ENCODE data around the gene SFMBT2.

SFMBT2 gene

GRCh38 chr10:7133958-7134357, 276.9 kb downstream of the SFMBT2 start:
- no peak overlapping the region for H3K4me3 ChIP-seq
- no peak overlapping the region for H3K27ac ChIP-seq

GRCh38 chr10:7133278-7133677, 277.6 kb downstream of the SFMBT2 start:
- Histone ChIP-seq H3K27ac (no peak overlapping the region), H3K4me3 (no peak overlapping the region)

GRCh38 chr10:7130191-7130911, 280.5 kb downstream of the SFMBT2 start:
- Histone ChIP-seq H3K4me3 (no peak overlapping the region), H3K27ac (no peak overlapping the region)

DNA sequence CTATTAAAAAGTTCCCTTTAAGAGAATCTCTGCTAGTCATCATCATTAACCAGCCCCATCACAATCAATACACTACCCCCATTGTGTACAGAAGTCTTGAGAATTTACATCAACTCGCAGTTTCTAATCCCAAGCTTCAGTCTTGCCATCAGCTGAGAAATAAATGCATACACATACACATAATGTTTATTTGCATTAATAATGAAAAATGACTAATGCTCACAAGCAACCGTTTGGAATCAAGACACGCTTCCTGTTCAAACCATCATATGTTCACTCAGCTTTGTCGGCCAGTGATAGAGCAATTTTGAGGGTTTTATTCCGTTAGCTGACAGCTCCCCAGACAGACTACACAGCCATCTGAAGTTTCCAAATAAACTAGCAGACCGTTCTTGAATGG, 287.1 kb downstream of the SFMBT2 start:
- Histone ChIP-seq H3K4me3 (no peak overlapping the region), H3K27ac (no peak overlapping the region)

GRCh38 chr10:7122561-7122960, 288.3 kb downstream of the SFMBT2 start:
- no peak overlapping the region for H3K27ac ChIP-seq
- no peak overlapping the region for H3K4me3 ChIP-seq

DNA sequence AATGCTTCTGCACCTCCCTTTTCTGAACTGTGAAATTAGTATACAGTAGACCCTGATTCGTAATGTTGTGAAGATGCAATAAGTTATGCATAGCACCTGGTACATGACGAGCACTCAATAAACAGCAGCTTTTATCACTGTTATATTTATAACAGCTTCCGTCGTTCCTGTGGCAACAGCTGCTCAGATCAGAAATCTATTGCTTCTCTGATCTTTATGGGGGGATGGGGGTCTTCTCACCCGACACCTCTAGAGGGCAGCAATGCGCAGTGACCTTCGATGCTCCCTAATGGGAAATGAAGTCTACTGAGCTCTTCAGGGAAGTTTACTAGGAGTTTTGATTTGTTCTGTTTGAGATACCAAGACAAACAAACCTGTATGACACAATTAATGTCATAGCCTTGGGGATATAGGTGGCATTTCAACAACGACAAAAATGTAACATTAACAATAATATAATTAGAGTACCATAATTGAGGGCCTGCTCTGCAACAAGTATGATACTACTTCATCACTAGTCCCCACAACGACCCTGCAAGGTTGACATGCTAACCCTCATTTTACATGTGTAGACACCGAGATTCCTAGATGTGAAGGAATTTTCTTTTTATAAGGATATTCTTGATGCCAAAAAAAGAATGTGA, 289.6 kb downstream of the SFMBT2 start:
- H3K27ac ChIP-seq, result no peak overlapping the region
- H3K4me3 ChIP-seq, result no peak overlapping the region

- Histone ChIP-seq H3K4me3 (no peak overlapping the region), H3K27ac (no peak overlapping the region)
Measured at GRCh38 chr10:7119325-7120015, 291.4 kb downstream of the SFMBT2 start.

DNA sequence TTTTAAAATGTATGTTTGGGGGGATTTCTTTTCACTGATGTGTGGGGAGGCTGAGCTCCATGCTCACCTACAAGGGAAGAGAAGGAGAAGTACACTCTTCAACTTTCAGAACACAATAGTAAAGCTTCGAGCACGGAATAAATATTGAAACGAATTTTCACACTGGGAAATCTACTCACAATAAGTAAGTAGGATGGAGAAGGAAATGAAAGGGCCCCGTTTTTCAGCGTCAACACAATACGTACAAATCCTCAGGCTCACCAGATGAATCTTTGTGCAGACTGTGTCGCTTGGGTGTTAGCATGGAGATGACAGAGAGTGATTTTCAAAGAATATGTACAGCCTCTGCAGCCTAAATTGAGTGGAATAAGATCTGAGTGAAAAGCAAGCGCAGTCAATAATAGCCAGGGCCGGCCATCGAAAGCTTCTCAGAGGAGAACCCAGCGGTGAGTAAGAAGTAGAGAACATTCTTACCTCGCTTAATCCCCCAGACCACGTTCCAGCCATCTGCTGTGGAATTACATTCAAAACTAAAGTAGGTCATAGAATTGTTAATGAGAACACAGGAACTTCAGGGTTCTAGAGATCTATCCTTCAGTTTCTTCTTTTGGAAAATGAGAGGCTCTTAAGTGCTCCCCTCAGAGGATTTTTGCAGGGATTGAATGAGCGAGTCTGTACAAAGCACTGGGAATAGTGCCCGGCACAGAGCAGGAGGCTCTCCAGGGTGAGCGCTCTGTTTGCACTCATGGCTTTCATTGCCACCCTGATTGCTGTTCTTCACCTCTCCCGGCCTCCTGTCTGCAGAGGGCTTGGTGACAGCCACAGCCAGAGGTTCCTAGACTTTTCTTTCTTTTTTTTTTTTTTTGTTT, 292.8 kb downstream of the SFMBT2 start:
- no peak overlapping the region for H3K4me3 ChIP-seq
- H3K27ac ChIP-seq, result no peak overlapping the region

GRCh38 chr10:7117177-7117799, 293.5 kb downstream of the SFMBT2 start:
- Histone ChIP-seq H3K4me3 (no peak overlapping the region), H3K27ac (no peak overlapping the region)

DNA sequence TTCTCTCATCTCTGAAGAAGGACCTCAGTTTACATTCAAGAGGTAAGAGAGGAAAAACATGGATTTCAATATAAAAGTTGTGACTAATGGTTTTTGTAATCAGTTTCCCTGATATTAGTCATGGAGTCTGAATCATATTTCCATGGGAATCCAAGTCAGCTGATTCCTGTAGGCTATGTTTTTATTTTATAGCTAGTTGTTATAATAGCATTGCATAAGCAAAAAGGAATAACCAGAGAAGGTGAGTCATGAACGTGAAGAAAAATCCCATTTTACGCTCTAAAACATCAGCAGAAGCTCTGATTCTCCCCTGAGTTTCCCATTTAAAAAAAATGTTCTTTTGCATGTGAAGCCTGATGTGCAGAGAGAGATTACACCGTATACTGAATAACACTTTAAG, 299.3 kb downstream of the SFMBT2 start:
- no peak overlapping the region for H3K27ac ChIP-seq
- H3K4me3 ChIP-seq, result no peak overlapping the region

- Histone ChIP-seq H3K27ac (no peak overlapping the region), H3K4me3 (no peak overlapping the region)
Measured at GRCh38 chr10:7111089-7111488, 299.7 kb downstream of the SFMBT2 start.
